NCI-H82 treated with DMSO at 0.1 percent for 48 hours (cell line): Measurements from ENCODE around the gene TNFRSF8.
"Not testable (repeated sequence)": the region's sequence is repeated elsewhere in the genome, so short reads cannot be mapped to it uniquely, and the experiment has no call there.

Source experiments
- DNase-seq: peaks from one replicate; lab custom pipeline; 2025; ENCODE audit not compliant: unreplicated experiment; lab: John Stamatoyannopoulos, UW

TNFRSF8 gene

DNA sequence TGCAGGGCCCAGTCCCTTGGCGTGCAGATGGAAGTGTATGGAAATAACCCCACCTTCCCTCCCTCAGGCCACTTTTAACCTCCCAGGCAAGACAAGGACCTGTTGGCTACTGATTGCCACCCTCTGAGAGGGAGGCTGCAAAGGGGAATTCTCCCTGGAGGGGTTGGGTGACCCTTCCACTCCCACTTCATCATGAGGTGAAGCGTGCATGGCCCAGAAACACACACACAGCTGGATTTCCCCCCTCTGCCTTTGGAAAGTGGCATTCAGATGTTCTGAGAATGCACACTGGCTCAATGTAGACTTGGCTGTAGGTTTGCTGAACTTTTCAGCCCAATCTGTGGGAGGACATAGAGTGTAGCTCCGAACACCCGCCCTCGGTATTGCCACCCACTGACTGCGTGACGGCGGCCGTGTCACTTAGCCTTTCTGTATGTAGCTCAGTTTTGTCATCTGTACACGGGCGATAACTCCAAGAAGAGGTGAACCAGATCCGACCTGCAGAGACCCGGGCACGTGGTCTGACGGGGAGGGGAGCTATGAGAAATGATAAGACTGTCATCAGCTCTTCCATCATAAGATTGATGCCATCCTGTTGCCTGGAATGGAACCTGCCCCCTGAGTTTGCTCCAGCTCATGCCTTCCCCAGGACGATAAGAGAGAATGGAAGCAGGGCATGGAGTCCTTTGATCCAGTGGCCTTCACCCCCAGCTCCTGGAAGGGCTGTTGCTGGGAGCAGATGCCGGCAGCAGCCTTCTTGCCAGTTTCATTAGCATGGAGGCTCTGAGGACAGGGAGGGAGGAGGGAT is 24.5 kb upstream of the TNFRSF8 start:
- no peak for DNase-seq

DNA sequence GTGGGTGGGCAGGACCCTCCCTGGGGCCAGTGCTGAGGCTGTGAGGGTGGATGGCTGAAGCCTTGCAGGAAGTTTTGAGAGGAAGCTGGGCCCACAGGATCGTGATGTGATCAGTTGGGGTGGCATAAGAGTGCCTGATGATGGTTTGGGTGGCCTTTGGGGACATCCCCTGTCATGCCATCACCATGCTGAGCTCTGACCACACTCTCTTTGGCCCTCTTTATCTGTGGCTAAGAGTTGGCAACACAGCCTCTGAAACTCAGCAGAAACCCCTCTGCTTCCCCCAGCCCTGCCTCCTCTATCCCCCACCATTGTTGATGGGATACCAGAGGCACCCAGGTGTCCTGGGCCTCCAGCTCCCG is 24.0 kb upstream of the TNFRSF8 start:
- no peak for DNase-seq

DNA sequence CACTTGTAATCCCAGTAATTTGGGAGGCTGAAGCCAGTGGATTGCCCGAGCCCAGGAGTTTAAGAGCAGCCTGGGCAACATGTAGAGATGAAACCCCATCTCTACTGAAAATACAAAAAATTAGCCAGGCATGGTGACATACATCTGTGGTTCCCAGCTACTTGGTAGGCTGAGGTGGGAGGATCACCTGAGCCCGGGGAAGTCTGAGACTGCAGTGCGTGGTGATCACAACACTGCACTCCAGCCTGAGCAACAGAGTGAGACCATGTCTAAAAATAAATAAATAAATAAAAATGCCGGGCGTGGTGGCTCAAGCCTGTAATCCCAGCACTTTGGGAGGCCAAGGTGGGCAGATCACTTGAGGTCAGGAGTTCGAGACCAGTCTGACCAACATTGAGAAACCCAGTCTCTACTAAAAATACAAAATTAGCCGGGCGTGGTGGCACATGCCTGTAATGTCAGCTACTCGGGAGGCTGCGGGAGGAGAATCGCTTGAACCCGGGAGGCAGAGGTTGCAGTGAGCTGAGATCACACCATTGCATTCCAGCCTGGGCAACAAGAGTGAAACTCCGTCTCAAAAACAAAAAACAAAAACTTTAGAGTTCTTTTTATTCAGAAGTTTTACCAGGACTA is 23.2 kb upstream of the TNFRSF8 start:
- not testable (repeated sequence) for DNase-seq

DNA sequence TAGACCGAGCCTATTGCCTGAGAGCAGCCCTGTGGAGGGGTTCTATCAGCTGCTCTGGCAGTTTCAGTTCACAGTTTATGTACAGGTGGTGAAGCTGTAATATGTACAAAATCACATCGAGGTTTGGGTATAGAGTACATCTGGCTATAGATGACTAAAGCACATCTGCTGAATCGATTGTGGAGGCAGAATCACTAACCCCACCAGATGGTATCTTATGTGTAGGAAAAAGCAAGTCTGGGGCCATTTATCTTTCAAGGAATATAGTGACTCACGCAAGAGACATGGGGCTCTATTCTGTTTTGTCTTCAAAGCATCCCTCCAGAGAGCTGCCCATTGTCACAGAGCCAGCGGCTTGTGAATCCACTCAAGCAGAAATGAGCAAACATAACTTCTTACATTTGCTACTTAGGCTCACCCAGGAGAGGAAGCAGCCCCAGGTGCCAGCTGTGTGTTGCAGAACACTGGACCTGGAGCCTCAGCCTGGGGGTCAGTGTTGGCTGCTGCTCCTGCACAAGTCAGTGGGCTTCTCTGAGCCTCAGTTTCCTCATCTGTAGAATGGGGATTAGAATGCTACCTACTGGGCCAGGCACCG is 22.5 kb upstream of the TNFRSF8 start:
- no peak for DNase-seq

DNA sequence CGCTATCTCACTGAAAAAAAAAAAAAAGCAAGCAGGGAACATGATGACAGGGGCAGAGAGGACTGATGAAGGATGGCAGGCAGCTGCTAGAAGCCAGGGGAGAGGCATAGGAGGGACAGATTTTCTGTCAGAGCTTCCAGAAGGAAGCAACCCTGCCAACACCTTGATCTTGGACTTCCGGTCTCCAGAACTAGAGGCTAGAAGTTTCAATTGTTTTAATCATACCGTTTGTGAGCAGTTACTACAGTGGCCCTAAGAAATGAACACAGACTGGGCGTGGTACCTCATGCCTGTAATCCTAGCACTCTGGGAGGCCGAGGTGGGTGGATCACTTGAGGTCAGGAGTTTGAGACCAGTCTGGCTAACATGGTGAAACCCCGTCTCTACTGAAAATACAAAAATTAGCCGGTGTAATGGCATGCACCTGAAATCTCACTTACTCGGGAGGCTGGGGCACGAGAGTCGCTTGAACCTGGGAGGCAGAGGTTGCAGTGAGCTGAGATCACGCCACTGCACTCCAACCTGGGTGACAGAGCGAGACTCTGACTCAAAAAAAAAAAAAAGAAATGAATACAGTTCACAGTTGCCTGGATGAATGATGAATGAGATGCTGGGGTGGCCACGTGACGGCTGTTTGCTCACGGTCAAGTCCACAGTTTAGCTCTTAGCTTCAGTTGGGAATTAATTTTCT is 18.8 kb upstream of the TNFRSF8 start:
- not testable (repeated sequence) for DNase-seq

DNA sequence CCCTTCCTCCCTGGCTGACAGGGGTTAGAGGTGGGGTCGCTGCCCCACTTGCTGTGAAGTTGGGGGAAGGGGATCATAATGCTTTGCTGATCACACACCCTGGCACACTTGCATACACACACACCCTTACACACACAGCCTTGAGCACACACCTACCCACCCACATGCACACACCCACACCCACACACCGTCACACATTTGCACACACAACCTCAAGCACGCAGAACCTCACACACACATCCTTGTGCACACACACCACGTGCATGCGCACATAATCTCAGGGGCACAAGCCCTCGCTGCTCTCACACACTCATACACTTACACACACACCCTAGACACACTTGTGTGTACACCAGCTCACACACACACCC is 16.4 kb upstream of the TNFRSF8 start:
- DNase-seq = no peak

DNA sequence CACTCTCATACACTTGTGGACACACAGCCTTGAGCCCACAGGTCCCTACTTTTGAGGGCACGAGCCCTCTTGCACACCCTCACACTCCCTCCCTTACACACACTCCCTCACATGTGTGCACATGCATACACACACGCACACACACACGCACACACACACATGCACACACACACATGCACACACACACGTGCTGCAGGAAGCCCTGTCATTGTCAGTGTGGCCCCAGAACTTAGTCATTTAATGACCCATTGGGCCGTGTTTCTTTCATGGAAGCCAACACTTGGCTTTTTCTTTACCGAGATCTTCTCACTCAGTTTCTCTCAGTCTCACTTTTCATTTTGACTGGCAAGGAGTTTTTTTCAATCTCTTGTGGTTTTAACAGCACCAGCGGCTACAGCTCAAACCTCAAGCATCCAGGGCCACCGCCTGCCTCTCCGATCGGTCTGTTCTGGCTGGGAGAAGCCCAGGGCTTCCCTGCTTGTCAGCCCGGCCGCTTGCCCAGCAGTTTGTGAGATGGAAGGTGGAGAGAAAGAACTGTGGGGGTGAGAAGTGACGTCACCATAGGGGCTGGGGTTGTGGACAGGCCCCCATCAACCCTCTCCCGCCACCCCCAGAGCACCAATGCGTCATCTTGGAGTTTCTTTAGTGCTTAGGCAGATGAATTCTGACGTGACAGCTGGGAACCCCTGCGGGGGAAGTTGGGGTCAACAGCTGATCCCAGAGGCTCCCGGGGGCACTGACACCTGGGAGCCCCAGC is 15.8 kb upstream of the TNFRSF8 start:
- no peak for DNase-seq

DNA sequence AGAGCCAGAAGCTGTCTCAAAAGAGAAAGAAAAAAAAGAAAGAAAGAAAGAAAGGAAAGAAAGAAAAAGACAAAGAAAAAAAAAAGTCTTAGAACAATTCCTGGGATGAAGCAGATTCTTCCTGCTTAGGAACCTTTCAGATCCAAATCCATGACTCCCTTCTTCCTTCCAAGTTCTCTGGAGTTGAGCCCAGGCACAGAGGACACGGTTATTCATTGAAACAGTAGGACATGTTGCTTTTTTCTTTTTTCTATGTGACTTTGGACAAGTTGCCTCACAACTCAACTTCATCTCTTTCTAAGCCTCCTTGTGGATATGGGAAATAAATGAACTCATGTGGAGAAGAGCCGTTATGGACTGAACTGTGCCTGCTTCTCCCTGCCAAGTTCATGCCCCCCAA is 14.7 kb upstream of the TNFRSF8 start:
- DNase-seq = no peak

DNA sequence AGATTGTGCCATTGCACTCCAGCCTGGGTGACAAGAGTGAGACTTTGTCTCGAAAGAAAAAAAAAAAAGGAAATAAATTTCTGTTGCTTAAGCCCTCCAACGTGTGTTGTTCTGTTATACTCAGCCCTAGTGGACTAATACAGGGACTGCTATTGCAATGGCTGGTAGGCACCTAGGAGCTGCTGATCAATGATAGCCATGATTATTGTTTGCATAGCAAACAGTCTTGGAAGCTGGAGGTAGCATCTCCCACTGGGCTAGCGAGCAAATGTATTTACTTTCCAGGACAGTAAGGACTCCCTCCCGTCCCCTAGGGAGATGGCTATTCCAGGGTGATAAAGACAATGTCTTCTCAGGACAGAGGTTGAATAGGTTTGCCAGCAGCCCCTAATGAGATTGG is 13.5 kb upstream of the TNFRSF8 start:
- no peak for DNase-seq

DNA sequence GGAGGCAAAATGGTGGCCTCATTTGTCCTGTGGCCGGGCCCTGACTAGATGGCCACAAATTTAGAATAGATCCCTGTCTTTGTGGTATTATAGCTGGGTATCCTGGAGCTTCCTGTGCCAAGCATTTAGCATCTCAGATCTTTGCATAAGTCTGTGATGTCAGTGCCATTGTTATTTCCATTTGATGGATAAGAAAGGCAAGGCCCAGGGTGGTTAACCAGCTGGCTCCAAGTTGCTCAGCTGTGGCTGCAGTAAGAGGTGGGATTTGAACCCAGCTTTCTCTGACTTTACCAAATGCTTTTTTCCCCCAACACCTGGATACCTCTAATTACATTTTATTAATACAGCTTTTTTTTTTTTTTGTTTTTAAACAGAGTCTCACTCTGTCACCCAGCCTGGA is 11.7 kb upstream of the TNFRSF8 start:
- no peak for DNase-seq

DNA sequence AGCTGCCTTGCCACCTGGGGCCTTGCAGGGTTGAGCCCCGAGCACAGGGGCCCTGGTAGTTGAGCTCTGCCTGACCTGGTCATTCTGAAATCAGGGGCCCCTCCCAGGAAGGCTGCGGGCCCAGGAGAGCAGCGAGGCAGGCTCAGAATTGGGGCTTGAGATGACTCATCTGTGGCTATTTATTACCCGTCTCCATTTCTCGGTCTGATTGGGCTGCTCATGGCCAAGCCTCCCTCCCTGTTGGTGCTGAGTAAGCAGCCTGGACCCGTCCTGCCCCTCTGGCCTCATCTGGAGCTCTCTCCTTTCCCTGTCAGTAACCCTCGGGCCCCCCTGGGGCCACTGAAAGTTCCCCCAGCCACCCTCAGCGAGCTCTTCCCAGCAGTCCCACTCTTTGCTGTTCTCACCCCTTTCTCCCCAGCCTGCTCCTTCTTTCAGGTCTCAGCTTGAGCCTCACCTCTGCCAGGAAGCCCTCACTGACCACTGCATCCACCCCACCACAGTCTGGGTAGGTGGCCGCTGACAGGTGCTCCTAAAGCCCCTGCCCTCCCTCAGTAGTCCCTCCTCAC is 11.0 kb upstream of the TNFRSF8 start:
- no peak for DNase-seq

DNA sequence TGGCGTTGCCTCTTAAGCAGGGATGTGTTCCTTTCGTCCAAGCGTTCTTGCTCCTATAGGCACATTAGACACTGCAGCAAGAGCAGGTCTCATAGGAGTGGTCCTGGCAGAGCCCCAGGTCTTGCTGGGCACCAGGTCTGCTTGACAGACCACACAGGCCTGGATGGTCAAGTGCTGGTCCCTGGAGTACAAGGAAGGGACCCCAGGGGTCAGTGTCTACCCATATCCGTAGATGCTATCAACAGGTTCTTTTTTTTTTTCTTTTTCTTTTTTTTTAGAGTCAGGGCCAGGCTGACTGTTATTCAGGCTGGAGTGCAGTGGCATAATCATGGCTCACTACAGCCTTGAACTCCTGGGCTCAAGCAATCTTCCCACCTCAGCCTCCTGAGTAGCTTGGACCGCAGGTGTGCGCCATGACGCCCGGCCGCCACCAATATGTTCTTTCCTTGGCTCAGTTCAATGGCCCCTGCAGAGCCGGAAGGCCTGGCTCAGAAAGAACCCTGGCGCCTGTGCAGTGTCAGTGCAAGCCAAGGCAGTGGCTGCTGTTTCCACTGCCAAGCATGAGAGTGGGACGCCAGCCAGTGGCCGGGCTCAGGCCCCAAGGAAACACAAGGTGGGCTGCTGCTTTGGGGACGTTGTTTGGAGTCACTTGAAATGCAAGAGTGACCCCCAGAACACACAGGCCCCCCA is 10.0 kb upstream of the TNFRSF8 start:
- no peak for DNase-seq

DNA sequence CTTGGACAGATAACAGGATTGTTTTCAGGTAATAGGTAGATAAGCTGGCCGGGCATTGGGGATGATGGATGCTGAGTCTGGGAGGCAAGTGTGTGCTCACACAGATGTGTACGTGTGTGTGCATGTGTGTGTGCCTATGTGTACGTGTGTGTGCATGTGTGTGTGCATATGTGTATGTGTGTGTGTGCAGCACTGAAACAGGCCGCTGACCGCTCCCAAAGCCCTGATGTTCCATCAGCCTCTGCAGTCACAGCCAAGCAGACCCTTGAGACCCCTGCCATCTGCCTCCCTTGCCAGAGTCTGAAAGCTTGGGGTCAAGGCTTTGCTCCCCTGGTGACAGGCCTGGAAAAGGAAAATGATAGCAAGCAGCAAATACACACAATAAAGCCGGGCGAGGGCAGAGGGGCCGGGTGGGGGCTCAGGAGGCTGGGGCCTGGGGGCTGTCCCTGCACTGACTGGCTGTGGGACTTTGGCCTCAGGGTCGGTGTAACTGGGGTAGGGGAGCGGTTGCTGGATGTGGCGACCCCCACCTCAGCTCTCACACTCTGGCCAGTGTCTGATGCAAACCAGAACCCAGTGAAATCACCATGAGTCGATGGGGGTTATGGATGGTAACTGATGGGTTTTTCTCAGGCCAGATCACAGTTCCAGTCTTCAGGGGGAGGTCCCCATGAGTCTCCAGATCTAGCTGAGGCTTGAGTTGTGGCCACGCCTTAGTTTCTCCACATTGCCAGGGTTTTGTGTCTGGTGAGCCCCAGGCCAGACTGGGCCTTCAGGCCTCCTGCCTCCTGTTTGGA is 9.2 kb upstream of the TNFRSF8 start:
- no peak for DNase-seq

DNA sequence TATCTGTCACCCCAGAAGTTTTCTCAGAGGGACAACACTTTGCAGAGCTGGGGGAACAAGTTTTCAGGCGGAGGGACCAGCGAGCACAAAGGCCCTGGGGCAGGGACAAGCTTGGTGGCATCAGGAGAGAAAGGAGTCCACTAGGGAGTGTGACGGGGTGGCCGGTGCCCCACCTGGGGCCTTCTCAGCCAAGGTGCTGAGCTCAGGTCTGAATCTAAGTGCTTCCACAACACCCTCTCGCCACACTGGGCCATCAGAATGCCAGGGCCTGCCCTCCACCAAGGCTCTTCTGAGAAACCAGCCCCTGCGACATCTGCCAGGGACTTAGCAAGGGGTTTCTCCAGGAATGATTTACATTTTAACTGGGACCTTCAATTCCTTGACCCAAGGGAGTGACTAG is 7.8 kb upstream of the TNFRSF8 start:
- no peak for DNase-seq

DNA sequence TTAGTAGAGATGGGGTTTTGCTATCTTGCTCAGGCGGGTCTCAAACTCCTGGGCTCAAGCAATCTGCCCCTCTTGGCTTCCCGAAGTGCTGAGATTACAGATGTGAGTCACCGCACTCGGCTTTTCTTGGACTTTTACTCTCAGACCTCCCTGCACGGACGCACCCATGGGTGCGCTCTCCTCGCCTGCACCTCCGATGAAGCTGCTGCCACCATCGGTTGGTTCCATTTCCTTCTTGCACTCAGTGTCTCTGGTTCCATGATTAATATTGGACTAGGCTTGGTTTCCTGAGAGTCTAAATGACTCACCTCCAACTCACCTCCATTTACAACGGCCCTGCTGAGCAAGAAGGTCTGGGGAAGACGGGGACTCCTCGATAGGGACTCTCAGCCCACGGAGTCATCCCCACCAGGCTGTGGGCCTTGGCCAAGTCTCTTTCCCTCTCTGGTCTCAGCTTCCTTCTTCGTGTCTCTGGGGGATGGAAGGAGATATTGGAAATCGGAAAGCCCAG is 6.7 kb upstream of the TNFRSF8 start:
- no peak for DNase-seq

DNA sequence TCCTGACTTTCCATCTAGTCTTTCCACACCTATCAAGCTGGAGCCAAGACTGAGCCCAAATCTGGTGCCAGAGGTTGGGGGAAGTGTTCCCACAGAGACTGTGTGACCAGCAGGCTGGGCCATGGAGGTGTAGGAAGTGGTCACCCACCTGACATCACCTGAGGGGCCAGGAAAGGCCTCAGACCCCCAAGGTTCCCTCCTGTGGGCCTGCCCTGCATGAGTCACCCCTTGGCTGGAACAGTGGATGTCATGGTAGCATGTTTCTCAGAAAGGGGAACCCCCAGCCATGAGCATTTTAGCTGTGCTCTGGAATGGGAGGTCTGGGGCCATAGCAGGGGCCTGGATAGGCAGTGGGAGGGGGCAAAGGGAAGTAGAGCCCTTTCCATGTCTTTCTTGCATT is 5.7 kb upstream of the TNFRSF8 start:
- no peak for DNase-seq

DNA sequence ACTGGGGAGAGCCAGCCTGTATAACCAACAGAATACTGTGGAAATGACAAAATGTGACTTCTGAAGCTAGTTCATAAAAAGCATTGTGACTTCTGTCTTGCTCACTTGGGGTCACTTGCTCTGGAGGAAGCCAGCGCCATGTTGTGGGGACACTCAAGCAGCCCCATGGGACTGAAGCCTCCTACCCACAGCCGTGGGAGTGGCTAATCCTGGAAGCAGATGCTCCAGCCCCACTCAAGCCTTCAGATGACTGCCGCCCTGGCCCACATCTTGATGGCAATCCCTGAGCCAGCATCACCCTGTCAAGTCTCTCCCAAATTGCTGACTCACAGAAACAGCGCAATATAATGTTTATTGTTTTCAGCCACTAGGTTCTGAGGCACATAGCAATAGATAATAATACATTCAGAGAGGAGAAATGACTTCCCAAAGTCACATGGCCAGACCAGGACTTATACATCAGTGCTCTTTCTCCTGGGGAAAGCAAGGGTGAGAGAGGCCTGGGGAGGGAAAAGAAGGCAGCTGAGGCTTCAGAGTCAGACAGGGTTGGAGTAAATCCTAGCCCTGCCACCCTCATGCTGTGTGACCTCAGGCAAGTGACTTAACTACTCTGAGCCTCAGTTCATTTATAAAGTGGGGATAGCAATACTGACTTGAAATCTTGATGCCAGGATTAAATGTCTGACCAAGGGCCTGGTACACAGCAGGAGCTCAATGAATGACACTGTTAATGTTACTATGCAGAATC is 5.0 kb upstream of the TNFRSF8 start:
- DNase-seq = no peak

DNA sequence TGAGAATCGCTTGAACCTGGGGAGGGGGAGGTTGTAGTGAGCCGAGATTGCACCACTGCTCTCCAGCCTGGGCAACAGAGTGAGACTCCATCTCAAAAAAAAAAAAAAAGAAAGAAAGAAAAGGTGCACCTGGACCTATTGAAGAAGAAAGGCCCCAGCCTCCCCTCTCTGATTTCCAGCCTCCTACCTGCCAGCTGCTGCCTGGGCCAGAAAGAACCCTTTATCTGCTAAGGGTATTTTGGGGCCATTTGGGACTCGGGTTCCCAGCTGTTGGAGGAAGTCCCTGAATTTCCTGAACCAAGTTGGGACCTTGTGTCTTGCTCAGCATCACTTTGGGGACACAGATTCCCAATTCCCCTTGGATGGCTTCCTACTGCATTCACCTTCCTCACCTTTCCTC is 3.9 kb upstream of the TNFRSF8 start:
- DNase-seq = no peak
